Body of pancreas (tissue), 4 donors: ENCODE data around the gene HADH.

Experiments used
- POLR2A ChIP-seq, 3 donors: fragments of 450-650 bp; IDR thresholded peaks; one replicate each; pipeline ENCODE4 v1.6.1; 2016; ENCODE audit warnings: antibody characterized with exemption in 3 of 3, mild to moderate bottlenecking in 2 of 3
- TF ChIP-seq, protein P1 (sequence below), 7 experiments: fragments of 450-650 bp in 4 of 7; fragments of 200-600 bp in 3 of 7; sonication (generic) in 3 of 7; IDR thresholded peaks; one replicate each; pipeline ENCODE4 v1.5.1; 2016 to 2019; ENCODE audit warnings: antibody characterized with exemption in 7 of 7

DNA sequence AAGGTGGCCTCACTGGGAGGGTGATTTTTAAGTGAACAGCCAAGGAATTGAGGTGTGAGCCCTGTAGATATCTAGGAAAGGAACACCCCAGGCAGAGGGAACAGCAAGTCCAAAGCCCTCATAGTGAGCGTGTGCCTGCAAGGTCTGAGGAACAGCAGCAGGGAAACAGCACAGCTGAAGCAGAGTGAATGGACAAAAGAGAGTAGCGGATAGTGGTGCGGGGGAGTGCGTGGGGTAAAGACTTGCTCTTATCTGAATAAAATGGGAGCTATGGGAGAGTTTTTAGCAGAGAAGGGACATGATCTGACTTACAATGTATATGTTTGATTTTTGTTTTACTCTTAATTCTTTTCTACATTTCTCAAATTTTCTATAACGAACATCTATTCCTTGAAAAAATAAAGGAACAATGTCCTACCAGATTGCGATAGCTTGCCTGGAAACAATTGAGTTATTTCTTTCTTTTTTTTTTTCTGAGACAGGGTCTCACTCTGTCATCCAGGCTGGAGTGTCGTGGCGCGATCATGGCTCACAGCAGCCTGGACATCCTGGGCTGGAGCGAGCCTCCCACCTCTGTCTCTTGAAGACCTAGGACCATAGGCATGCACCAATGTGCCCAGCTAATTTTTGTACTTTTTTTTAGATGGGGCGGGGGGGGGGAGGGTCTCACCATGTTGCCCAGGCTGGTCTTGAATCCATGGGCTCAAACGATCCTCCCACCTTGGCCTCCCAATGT, 19.5 kb upstream of the HADH start:
- no peak for TF ChIP-seq POLR2A (IDR thresholded peaks at IDR 0.05)
- TF ChIP-seq, protein P1, sequence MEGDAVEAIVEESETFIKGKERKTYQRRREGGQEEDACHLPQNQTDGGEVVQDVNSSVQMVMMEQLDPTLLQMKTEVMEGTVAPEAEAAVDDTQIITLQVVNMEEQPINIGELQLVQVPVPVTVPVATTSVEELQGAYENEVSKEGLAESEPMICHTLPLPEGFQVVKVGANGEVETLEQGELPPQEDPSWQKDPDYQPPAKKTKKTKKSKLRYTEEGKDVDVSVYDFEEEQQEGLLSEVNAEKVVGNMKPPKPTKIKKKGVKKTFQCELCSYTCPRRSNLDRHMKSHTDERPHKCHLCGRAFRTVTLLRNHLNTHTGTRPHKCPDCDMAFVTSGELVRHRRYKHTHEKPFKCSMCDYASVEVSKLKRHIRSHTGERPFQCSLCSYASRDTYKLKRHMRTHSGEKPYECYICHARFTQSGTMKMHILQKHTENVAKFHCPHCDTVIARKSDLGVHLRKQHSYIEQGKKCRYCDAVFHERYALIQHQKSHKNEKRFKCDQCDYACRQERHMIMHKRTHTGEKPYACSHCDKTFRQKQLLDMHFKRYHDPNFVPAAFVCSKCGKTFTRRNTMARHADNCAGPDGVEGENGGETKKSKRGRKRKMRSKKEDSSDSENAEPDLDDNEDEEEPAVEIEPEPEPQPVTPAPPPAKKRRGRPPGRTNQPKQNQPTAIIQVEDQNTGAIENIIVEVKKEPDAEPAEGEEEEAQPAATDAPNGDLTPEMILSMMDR (IDR thresholded peaks at IDR 0.05) = no peak
